Fibroblast of peridontal ligament (primary cell): Measurements from ENCODE around the gene EHD2.

Experiments
- DNase-seq: peaks from one replicate; pipeline ENCODE4 v3.0.0-alpha.2; 2010; ENCODE audit errors: extremely low read depth

The EHD2 gene

DNA sequence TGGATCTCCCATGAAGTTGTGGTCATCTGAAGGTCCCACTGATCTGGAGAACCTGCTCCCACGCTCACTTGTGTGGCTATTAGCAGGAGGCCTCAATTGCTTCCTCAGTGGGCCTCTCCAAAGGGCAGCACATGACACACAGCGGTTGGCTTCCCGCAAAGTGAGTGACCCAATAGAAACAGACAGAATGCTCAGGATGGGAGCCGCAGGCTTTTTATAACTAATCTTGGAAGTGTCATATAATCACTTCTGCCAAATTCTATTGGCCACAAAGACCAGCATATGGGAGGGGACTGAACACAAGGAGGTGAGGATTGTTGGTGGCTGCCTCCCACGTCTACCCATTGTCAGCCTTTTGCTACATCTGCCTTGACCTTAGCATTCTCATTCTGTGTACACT is 22.1 kb upstream of the EHD2 start:
- DNase-seq: no peak

DNA sequence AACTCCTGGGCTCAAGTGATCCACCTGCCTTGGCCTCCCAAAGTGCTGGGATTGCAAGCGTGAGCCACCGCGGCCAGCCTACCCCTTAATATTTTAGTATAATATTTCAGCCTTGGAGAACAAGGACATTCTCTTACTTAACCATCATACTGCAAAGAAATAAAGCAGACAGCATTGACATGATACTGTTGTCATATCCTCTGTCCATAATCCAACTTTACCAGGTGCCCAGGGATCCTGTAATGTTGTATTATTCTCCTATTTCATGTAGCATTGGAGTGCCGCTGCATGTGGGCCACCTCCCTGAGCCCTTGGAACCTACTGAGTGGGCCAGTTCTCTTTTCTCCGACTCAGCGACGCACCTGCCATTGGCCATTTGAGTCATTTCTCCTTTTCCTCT is 21.4 kb upstream of the EHD2 start:
- DNase-seq: no peak

DNA sequence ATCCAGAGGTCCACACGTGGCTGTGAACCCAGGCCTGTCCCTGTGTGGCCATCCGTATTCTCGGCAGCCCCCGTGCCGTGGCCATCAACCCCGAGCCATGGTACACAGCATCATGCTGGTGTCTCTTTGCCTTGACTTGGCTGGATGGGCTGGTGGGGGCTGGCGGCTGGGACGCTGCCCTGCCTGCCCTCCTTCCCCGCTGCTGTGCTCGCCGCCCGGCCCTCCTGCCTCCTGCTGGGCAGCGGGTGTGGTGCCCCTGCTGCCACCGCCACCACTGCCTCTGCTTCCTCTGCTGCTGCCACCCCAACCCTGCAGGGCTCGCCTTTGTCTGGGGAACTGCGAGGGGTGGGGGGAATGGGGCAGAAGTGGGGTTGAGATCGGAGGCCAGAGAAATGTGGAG is 19.7 kb upstream of the EHD2 start:
- no peak for DNase-seq

DNA sequence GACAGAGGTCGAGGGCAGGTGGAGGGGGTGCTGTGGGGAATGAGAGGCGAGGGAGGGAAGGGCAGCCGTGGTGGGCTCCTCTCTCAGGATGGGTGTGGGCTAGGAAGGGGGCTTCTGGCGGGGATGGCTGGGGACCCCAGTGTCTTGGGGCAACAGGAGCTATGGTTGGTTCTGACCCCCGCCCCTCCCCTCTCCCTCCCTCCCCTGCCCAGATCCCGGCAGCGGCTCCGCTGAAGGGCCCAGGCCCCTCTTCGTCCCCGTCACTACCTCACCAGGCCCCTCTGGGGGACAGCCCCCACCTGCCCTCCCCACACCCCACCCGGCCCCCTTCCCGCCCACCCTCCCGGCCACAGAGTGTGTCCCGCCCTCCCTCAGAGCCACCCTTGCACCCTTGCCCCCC is 19.3 kb upstream of the EHD2 start:
- no peak for DNase-seq

DNA sequence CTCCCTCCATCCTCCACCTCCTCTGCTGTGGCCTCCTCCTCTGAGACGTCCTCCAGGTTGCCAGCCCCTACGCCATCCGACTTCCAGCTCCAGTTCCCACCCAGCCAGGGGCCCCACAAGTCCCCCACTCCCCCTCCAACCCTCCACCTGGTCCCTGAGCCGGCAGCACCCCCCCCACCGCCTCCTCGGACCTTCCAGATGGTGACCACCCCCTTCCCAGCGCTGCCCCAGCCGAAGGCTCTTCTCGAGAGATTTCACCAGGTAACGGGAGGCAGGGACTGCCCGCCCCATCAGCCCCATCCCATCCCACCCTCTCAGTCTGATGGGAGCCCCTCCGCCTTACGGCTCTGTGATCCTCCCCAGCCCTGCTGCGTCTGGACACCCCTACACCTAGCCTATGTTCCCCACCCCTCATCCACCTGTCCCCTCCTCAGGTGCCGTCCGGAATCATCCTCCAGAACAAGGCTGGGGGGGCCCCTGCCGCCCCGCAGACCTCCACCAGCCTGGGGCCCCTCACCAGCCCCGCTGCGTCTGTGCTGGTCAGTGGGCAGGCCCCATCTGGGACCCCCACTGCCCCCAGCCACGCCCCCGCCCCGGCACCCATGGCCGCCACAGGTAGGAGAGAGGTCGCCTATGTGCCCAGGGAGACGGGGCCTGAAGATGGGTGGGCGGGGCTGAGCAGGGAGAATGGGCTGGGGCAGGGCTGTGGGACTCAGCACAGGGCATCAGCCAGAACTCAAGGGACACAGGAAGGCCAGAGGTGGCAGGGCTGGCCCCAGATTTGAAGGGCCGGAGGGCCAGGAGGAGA is 18.6 kb upstream of the EHD2 start:
- DNase-seq: no peak

GRCh38 chr19:47695533-47696262 is 17.5 kb upstream of the EHD2 start:
- DNase-seq: no peak

GRCh38 chr19:47696635-47697034 is 16.6 kb upstream of the EHD2 start:
- DNase-seq: no peak

GRCh38 chr19:47697863-47698609 is 15.2 kb upstream of the EHD2 start:
- peak; percentile 80 for DNase-seq

GRCh38 chr19:47698631-47699359 is 14.4 kb upstream of the EHD2 start:
- no peak for DNase-seq

DNA sequence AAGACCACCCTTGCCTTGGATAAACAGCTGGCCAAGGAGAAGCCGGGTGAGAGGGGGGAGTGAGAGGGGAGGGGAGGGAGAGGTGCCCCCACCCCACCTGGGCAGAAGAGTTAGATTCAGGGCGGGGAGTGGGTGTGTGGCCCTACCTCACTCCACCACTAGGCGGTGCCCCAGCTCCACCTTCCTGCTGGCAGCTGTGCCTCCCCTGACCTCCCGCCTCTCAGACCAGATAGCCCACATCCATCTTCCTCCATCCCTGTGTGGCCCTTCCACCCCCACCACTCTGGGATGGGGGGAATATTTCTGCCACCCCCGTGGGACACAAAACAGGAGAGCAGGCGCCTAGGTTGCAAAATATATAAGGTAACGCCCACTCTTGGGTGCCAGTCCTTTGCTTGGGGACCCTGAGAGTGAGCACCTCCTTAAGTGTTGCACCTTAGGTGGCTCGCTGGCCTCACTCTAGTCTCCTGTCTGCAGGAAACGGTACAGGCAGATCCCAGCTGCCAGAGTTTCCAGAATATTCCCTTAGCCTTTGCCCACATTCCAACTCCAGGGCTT is 13.8 kb upstream of the EHD2 start:
- DNase-seq: peak; percentile 16

DNA sequence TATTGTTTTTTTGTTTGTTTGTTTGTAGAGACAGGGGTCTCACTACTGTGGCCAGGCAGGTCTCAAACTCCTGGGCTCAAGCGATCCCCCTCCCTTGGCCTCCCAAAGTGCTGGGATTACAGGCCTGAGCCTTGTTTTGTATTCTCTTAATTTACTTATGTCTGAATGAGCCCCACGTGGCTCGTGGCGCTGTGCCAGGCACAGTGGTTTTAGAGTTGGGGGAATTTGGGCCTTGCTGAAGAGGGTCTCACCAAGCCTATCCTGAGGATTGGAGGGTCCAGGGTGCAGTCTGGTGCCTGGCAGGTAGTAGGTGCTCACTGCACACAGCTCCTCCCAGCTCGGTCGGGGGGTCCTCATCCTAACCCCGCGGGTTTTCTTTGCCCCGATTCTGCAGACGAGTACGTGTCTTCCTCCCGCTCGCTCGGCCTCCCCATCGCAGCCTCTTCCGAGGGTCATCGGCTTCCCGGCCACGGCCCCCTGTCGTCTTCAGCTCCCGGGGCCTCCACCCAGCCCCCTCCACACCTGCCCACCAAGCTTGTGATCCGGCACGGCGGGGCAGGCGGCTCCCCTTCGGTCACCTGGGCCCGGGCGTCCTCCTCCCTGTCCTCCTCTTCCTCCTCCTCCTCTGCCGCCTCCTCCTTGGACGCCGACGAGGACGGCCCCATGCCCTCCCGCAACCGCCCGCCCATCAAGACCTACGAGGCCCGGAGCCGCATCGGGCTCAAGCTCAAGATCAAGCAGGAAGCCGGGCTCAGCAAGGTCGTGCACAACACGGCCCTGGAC is 12.1 kb upstream of the EHD2 start:
- no peak for DNase-seq

- no peak for DNase-seq
Measured at GRCh38 chr19:47701717-47702552, 11.3 kb upstream of the EHD2 start.

GRCh38 chr19:47702671-47703070 is 10.6 kb upstream of the EHD2 start:
- no peak for DNase-seq

GRCh38 chr19:47703301-47703700 is 9.9 kb upstream of the EHD2 start:
- DNase-seq: no peak

DNA sequence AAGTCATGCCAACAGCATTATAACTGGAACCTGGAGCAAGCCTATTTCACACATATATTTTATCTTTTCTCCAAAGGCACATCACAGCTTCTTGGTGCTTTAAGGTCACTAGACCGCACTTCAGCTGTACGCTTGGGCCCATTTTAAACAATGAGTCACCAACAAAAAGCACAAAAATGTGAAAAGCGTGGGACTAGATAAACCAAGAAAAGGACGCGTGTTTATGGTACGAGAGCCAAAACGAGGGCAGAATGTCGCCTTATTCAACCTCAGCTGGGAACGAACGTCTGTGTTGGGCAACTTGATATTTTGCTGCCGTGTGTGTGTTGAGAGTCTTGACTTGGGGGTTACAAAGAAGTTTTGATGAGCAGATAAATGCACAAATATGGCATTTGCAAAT is 9.2 kb upstream of the EHD2 start:
- DNase-seq: peak; percentile 77

DNA sequence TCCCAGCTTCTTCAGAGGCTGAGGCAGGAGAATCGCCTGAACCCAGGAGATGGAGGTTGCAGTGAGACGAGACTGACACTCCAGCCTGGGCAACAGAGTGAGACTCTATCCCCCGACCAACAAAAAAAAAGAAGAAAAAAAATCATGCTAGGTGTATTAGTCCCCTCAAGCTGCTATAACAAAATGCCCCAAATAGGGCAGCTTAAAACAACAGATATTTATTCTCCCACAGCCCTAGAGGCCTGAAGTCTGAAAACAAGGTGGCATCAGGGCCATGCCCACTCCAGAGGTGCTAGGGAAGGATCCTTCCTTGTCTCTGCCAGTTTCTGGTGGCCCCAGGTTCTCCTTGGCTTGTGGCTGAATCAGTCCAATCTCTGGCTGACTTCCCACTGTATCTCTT is 8.6 kb upstream of the EHD2 start:
- DNase-seq: no peak

- DNase-seq: peak; percentile 74
Measured at GRCh38 chr19:47707135-47707925, 5.9 kb upstream of the EHD2 start.

DNA sequence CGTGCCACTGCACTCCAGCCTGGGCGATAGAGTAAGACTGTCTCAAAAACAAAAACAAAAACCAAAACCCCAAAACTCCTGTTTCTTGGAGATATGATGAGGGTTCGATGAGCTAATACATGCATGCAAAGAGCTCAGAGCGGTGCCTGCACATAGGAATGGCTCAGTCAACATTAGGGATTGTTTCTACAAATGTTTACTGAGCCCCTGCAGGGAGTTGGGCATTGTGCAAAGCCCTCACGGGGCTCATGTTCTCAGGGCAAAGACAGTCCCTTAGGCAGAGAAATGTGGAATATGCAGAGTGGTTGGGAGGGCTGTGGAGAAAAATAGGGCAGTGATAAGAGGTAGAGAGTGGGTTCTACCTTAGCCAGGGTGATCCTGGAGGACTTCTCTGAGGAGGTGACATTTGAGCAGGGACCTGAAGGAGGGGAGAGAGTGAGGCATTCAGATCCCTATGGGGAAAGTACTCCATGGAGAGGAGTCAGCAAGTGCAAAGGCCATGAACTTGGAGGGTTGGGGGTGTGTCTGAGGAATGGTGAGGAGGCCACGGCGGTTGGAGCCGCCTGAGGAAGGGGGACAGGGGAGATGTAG is 1.5 kb upstream of the EHD2 start:
- DNase-seq: no peak

DNA sequence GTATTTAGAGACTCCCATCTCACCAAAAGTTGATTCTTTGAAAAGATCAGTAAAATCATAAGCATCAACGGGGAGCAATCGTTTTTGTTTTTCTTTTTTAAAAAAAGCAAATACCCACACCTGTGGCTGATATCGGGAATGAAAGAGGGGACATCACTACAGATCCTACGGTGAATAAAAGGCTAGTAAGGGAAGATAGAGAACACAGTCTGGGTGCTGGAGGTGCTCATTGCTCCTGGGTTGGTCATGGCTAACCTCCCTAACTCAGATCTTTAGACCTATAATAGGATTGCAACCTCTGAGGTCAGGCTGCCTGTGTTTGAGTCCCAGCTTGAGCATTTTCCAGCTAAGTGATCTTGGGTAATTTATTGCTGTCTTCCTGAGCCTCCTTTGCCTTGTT is 1.1 kb downstream of the EHD2 start:
- peak; percentile 29 for DNase-seq
